Measurements from ENCODE around the gene C11orf42. TPM values are rescaled to one million over a fixed set of nuclear protein-coding genes. Genes with fewer than 3 reads are reported as not detected.

Gene C11orf42
- total and polyA plus RNA-seq, 9 donors = not detected

GRCh38 chr11:6258141-6258540, 52.8 kb downstream of the C11orf42 start:
- Histone ChIP-seq H3K4me3 (no peak overlapping the region), H3K9me3 (no peaks in the 10 kb centered on the region), H3K36me3 (no peaks in the 10 kb centered on the region), H3K4me1 (ENCODE audit: insufficient read depth) (no peaks in the 10 kb centered on the region), H3K27ac (no peak overlapping the region), H3K27me3 (no peaks in the 10 kb centered on the region)
- WGBS, 3 donors = 84 to 98% (median 86%) methylated on average over 3 of the region's 3 CpGs
- TF ChIP-seq CTCF (IDR thresholded peaks at IDR 0.05) = no peak
- no peak for TF ChIP-seq POLR2A (IDR thresholded peaks at IDR 0.05)
- no peak for TF ChIP-seq EP300 (IDR thresholded peaks at IDR 0.05)
- intact Hi-C loops (cut with DNase I) = loop anchor here in 2 of 4 donors (10.0 kb wide), 2 partner anchors 97 to 107 kb away; no protein-coding TSS in a partner anchor
- no peak for DNase-seq

GRCh38 chr11:6258571-6259081, 53.3 kb downstream of the C11orf42 start:
- no peak for DNase-seq
- no peaks in the 10 kb centered on the region for H3K27me3 ChIP-seq
- no peaks in the 10 kb centered on the region for H3K4me1 ChIP-seq (ENCODE audit: insufficient read depth)
- 13 to 20% (median 13%) methylated on average over 16 of the region's 16 CpGs for WGBS, 3 donors
- intact Hi-C loops (cut with DNase I) = loop anchor here in 2 of 4 donors (10.0 kb wide), 2 partner anchors 96 to 106 kb away; no protein-coding TSS in a partner anchor
- H3K9me3 ChIP-seq = no peaks in the 10 kb centered on the region
- H3K36me3 ChIP-seq = no peaks in the 10 kb centered on the region
- TF ChIP-seq POLR2A (IDR thresholded peaks at IDR 0.05) = no peak
- no peak for TF ChIP-seq CTCF (IDR thresholded peaks at IDR 0.05)
- TF ChIP-seq EP300 (IDR thresholded peaks at IDR 0.05) = no peak
- H3K27ac ChIP-seq = no peak overlapping the region
- H3K4me3 ChIP-seq = peak overlapping the region; percentile 25

GRCh38 chr11:6260207-6260726, 54.9 kb downstream of the C11orf42 start:
- H3K9me3 ChIP-seq = no peaks in the 10 kb centered on the region
- intact Hi-C loops (cut with DNase I) = no loop called here
- no peaks in the 10 kb centered on the region for H3K27me3 ChIP-seq
- no peak overlapping the region for H3K27ac ChIP-seq
- TF ChIP-seq CTCF (IDR thresholded peaks at IDR 0.05) = no peak
- H3K36me3 ChIP-seq = no peaks in the 10 kb centered on the region
- WGBS, 3 donors = 45 to 58% (median 50%) methylated on average over 5 of the region's 5 CpGs
- no peak overlapping the region for H3K4me3 ChIP-seq
- H3K4me1 ChIP-seq (ENCODE audit: insufficient read depth) = no peaks in the 10 kb centered on the region
- DNase-seq = no peak

Other genes starting within 250 kb of the C11orf42 start
- not detected for gene OR56A5, start 237.1 kb upstream of the C11orf42 start, total RNA-seq
- not detected for gene OR56A5, start 237.1 kb upstream of the C11orf42 start, polyA plus RNA-seq
- not detected for gene OR52L1, start 218.6 kb upstream of the C11orf42 start, total RNA-seq
- gene OR52L1, start 218.6 kb upstream of the C11orf42 start, polyA plus RNA-seq = not detected
- under 1 TPM in 2 of 7 donors, not detected in 5; 0.07 to 0.10 TPM for gene OR56A4, start 198.6 kb upstream of the C11orf42 start, total RNA-seq
- gene OR56A4, start 198.6 kb upstream of the C11orf42 start, polyA plus RNA-seq = not detected
- gene OR56A1, start 174.8 kb upstream of the C11orf42 start, total RNA-seq = under 1 TPM in 1 of 7 donors, not detected in 6; 0.02 TPM
- gene OR56A1, start 174.8 kb upstream of the C11orf42 start, polyA plus RNA-seq = not detected
- gene OR56B4, start 97.9 kb upstream of the C11orf42 start, total RNA-seq = not detected
- gene OR56B4, start 97.9 kb upstream of the C11orf42 start, polyA plus RNA-seq = not detected
- gene OR52B2, start 35.2 kb upstream of the C11orf42 start, total RNA-seq = not detected
- not detected for gene OR52B2, start 35.2 kb upstream of the C11orf42 start, polyA plus RNA-seq
- gene OR52W1, start 6.3 kb upstream of the C11orf42 start, total RNA-seq = not detected
- gene OR52W1, start 6.3 kb upstream of the C11orf42 start, polyA plus RNA-seq = not detected
- 10 to 100 TPM; 26.9 to 59.1 (median 35.7) TPM for gene FHIP1B, start 29.1 kb downstream of the C11orf42 start, total RNA-seq
- gene FHIP1B, start 29.1 kb downstream of the C11orf42 start, polyA plus RNA-seq = 10 to 100 TPM; 15.9 to 43.8 TPM
- gene CNGA4, start 33.5 kb downstream of the C11orf42 start, total RNA-seq = 1 to 10 TPM in 2 of 7 donors, under 1 TPM in 5; 0.18 to 2.9 (median 0.72) TPM
- under 1 TPM; 0.10 to 0.38 TPM for gene CNGA4, start 33.5 kb downstream of the C11orf42 start, polyA plus RNA-seq
- gene CCKBR, start 54.3 kb downstream of the C11orf42 start, total RNA-seq = 1 to 10 TPM in 1 of 7 donors, under 1 TPM in 2, not detected in 4; 0.42 to 4.3 (median 0.80) TPM
- gene CCKBR, start 54.3 kb downstream of the C11orf42 start, polyA plus RNA-seq = 1 to 10 TPM in 1 of 2 donors, under 1 TPM in 1; 0.35 to 8.1 TPM
- gene CAVIN3, start 114.9 kb downstream of the C11orf42 start, total RNA-seq = 100 to 1,000 TPM in 1 of 7 donors, 10 to 100 TPM in 6; 43.3 to 119 (median 70.3) TPM
- 10 to 100 TPM; 36.7 to 61.2 TPM for gene CAVIN3, start 114.9 kb downstream of the C11orf42 start, polyA plus RNA-seq
- 10 to 100 TPM; 12.9 to 35.4 (median 30.7) TPM for gene SMPD1, start 184.9 kb downstream of the C11orf42 start, total RNA-seq
- 10 to 100 TPM; 16.8 to 50.5 TPM for gene SMPD1, start 184.9 kb downstream of the C11orf42 start, polyA plus RNA-seq
- gene APBB1, start 213.5 kb downstream of the C11orf42 start, total RNA-seq = 10 to 100 TPM; 50.1 to 90.9 (median 60.4) TPM
- 10 to 100 TPM; 34.1 to 57.7 TPM for gene APBB1, start 213.5 kb downstream of the C11orf42 start, polyA plus RNA-seq
- 1 to 10 TPM in 5 of 7 donors, under 1 TPM in 2; 0.46 to 4.1 (median 2.4) TPM for gene HPX, start 235.4 kb downstream of the C11orf42 start, total RNA-seq
- 1 to 10 TPM in 1 of 2 donors, under 1 TPM in 1; 0.48 to 1.1 TPM for gene HPX, start 235.4 kb downstream of the C11orf42 start, polyA plus RNA-seq

Measured in ovary (tissue), 9 donors.